GM21529 (cell line): Measurements from ENCODE around the gene MUC3A.

Experiments used
- ATAC-seq: cut with Tn5 transposase; IDR thresholded peaks from one replicate; pipeline ENCODE4 v1.9.1; 2021; ENCODE audit not compliant: unreplicated experiment

MUC3A gene

GRCh38 chr7:100946766-100947365 lies 2.5 kb upstream of the MUC3A start:
- ATAC-seq: no peak

GRCh38 chr7:100947792-100948191 lies 1.5 kb upstream of the MUC3A start:
- no peak for ATAC-seq

DNA sequence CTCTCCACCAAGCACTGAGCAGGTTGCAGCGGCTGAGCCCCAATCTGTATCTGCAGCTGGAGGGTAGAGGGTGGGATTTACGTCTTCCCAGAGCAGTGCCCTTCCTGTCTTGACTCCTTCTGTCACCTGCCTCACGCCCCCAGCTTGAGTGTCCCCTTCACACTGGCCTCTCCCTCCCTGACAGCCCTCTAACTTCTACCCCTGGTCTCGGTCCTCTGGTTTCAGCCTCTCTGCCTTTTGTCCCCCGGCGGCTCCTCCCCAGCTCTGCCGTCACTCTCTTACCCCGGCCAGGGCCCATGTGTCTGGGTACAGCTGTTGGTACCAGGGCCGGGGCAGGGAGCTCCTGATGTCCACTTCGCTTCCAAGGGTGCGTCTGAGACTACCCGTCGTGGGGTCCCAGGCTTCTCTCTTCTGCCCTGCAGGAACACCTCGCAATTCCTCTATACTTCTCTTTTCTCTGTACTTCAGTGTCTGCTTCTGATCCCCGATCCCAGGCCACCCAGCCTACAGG lies 654 bp downstream of the MUC3A start:
- ATAC-seq: no peak

DNA sequence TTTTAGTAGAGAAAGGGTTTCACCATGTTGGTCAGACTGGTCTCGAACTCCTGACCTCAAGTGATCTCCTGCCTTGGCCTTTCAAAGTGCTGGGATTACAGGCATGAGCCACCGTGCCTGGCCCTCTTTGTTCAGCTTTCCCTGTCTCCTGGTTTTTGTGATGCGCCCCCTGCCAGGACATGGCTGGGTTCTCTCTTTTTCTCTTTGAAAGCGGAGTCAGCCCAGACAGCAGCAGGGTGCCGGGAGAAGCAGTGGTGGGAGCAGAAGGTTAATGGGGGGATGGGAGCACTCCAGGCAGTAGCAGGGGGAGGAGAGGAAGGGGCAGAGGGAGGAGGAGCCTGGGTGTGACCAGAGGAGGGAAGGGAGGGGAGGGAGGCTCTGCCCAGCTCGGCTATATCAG lies 1.8 kb downstream of the MUC3A start:
- ATAC-seq: no peak

DNA sequence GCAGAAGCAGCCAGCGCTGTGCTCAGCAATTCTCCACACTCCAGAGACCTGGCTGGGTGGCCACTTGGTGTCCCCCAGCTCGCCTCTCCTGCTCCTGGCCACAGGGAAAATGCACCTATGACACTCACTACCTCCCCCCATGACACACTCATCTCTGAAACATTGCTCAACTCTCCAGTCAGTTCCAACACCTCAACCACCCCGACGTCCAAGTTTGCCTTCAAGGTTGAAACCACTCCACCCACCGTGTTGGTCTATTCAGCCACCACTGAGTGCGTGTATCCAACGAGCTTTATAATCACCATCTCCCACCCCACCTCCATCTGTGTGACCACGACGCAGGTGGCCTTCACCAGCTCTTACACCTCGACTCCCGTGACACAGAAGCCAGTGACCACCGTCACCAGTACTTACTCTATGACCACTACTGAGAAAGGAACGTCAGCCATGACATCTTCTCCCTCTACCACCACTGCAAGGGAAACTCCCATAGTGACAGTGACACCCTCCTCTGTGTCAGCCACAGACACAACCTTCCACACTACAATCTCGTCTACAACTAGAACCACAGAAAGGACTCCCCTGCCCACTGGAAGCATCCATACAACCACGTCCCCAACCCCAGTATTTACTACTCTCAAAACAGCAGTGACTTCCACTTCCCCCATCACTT lies 2.7 kb downstream of the MUC3A start:
- ATAC-seq: no peak

GRCh38 chr7:100952641-100953040 lies 3.3 kb downstream of the MUC3A start:
- ATAC-seq: no peak

DNA sequence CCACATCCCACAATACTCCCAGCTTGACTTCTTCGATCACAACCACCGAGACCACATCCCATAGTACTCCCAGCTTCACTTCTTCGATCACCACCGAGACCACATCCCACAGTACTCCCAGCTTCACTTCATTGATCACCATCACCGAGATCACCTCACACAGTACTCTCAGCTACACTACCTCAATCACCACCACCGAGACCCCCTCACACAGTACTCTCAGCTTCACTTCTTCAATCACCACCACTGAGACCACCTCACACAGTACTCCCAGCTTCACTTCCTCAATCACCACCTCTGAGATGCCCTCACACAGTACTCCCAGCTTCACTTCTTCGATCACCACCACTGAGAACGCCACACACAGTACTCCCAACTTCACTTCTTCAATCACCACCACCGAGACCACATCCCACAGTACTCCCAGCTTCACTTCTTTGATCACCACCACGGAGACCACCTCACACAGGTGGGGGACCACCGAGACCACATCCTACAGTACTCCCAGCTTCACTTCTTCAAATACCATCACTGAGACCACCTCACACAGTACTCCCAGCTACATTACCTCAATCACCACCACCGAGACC lies 8.6 kb downstream of the MUC3A start:
- ATAC-seq: no peak

- ATAC-seq: no peak
These were observed 10.6 kb downstream of the MUC3A start for GRCh38 chr7:100959894-100960293.

DNA sequence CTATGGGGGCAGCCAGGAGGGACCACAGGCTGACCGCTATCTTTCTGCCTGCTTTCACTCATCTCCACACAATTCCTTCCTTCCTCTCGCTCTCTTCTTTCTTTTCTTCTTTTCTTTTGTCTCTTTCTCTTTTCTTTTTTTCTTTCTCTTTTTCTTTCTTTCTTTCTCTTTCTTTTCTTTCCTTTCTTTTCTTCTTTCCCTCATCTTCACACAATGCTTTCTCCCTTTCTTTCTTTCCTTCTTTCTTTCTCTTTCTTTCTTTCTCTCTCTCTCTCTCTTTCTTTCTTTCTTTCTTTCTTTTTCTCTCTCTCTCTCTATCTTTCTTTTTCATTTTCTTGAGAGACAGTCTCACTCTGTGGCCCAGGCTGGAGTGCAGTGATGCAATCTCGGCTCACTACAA lies 13.2 kb downstream of the MUC3A start:
- no peak for ATAC-seq

DNA sequence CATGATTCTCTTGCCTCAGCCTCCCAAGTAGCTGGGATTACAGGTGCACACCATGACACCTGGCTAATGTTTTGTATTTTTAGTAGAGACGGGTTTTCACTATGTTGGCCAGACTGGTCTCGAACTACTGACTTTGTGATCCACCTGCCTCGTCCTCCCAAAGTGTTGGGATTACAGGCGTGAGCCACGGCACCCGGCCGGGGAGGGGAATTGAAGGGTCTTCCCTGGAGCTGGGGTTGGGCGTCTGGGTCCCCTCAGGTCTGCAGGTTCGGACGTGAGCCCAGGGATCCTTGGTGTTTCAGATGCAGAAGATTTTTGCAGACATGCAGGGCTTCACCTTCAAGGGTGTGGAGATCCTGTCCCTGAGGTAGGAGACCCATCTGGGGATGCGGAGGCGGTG lies 14.1 kb downstream of the MUC3A start:
- no peak for ATAC-seq

GRCh38 chr7:100963874-100964273 lies 14.5 kb downstream of the MUC3A start:
- ATAC-seq: no peak

GRCh38 chr7:100964630-100965029 lies 15.3 kb downstream of the MUC3A start:
- ATAC-seq: no peak

- no peak for ATAC-seq
These were observed 15.8 kb downstream of the MUC3A start for GRCh38 chr7:100965045-100965722.

DNA sequence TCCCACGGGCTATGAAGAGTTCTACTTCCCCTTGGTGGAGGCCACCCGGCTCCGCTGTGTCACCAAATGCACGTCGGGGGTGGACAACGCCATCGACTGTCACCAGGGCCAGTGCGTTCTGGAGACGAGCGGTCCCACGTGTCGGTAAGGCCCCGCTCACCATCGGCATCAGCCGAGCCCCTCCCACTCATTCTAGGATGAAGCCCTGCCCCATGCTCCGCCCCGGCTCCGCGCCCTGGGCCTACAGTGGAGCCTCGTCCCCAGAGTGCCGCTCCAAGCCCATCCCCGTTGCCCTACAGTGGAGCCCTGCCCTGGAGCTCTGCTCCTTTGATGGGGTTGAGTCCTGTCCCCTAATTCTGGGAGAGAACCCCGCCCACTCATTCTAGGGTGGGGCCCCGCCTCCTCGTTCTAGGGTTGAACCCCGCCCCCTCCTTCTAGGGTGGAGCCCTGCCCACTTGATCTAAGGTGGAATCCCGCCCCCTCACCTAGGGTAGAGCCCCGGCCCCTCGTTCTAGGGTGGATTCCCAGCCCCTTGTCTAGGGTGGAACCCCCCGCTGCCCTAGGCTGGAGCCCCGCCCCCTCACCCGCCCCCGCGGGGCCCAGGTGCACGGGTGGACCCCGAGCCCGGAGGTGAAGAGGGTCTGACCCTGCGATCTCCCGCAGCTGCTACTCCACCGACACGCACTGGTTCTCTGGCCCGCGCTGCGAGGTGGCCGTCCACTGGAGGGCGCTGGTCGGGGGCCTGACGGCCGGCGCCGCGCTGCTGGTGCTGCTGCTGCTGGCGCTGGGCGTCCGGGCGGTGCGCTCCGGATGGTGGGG lies 16.6 kb downstream of the MUC3A start:
- ATAC-seq: peak; percentile 69

GRCh38 chr7:100966542-100967291 lies 17.4 kb downstream of the MUC3A start:
- no peak for ATAC-seq

DNA sequence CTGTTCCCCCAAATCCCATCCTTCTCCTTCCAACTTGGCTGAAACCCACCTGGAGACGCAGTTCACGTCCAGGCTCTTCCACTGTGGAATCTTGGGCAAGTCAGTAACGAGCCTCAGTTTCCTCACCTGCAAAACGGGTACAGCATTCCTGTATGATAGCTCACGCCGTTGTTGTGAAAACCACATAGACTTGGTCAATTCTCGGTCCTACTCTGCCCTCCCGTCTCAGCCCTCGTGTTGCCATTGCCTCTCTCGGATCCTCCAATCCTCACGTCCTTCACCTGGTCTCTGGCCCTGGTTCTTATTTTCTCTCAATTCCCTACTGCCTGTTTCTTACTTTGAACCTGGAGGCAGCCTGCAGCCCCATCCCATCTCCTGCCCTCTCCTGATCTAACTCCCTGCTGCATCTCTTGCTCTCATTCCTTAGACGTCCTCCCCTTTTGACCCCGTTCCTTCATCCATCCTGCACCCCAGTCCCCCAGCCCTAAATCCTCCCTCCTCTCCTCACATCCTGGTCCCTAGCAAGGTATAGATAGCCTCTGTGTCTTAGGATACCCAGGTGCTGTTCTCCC lies 18.0 kb downstream of the MUC3A start:
- no peak for ATAC-seq

GRCh38 chr7:100968031-100968430 lies 18.7 kb downstream of the MUC3A start:
- ATAC-seq: no peak

DNA sequence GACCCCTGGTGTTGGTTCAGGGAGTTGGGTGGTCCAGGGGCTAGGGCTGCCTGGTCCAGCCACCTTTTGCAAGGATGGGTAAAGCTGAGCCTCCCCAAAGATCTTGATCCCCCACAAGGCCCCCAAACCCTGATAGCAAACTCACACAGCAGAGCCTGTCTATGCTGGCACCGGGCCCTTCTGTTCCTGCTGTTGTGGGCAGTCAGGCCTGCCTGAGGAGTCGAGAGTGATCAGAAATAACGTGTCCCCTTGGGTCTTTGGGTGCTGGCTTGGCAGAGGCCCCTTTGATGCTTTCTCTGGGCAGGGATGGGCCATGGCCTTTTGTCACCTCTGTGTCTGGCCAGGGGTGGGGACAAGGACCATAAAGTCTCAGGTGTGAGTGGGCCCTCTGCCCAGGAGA lies 19.3 kb downstream of the MUC3A start:
- ATAC-seq: no peak

GRCh38 chr7:100969066-100969615 lies 19.8 kb downstream of the MUC3A start, which contains the start of gene MUC12:
Gene MUC12 (plus strand): TSS chr7:100969565. CDS start chr7:100969623, 58 bp downstream.
- ATAC-seq: no peak
